ENCODE data around the gene EDIL3.
A peak's percentile ranks its signal among the peaks of the same experiment; 100 is the strongest.
"Not testable (repeated sequence)": the region's sequence is repeated elsewhere in the genome, so short reads cannot be mapped to it uniquely, and the experiment has no call there.

EDIL3 gene

DNA sequence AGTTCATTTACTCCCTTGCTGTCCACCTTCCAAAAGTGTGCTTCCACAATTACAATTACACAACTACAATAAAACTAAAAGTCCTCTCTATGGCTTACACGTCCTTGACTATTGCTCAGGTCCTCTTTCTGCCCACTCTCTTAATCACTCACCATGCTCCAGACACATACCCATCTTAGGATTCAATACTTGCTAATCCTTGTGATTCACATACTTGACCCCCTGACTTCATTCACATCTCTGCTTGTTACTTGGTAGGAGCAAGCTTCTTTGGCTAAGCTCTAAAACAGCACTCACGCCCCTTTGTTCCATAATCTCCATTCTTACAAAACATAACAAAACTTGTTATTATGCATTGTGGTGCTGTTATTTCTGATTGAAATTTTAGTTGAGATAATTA is 215.8 kb downstream of the EDIL3 start:
- DNase-seq: no peak

DNA sequence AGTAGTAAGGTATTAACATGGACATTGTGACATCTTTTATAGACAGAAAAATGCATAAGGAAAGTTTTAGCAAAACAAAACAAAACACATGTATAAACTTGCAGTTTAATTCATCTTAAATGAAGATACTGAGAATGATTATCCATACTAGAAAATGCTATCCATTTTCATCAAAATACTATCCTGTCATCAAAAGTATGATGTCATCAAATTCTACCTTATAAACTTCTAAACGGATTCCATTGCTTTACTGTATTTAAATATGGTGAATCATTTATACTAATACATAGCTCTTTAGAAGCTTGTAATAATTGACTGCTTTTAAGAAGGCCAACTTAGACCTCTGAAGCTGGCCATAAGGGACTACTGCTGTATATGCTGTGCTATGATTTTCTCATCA is 221.0 kb downstream of the EDIL3 start:
- no peak for DNase-seq

DNA sequence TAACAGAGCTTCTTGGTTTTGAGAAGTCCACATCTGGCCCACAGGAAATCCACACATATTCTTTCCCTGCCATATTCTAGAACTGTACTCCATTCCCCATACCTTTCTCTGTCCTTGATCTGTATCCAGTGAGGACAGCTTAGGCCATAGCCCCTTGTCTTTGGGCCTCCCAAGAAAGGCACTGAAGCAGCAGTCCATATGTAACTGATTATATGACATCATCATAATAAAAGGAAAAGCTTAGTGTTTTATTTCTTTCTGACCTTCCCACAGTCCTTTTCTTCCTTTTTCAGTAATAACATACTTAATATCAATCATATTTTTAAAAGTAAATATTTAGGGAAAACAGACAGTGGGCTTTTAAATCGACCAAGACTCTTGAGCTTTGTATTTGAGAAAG is 222.0 kb downstream of the EDIL3 start:
- no peak for DNase-seq

DNA sequence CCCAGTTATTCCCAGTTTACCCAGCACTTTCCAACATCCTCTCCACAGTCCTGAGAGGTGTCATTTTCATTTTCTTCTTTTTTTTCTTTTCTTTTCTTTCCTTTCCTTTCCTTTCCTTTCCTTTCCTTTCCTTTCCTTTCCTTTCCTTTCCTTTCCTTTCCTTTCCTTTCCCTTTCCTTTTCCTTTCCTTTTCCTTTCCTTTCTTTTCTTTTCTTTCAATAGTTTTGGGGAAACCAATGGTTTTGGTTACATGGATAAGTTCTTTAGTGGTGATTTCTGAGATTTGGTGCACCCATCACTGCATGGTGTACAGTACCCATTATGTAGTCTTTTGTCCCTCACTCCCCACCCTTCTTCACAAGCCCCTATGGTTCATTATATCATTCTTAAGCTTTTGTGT is 224.0 kb downstream of the EDIL3 start:
- not testable (repeated sequence) for DNase-seq

DNA sequence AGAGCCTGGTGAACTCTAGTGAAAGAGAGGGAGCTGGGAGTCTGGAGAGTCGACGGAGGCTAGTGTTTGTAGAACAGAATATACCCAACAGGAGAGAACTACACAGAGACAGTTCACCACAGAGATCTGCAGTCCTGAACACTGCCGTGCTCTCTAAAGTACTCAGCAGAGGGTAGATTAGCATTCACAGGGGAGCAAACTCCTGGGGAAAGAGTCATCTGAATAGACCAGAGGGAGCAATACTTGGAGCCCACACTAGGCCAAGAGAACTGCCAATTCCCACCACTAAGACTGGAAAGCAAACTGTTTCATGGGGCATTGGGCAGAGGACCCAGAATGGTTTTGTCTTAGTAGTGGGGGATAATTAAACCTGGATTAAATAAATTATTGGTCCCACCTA is 235.6 kb downstream of the EDIL3 start:
- DNase-seq: no peak

DNA sequence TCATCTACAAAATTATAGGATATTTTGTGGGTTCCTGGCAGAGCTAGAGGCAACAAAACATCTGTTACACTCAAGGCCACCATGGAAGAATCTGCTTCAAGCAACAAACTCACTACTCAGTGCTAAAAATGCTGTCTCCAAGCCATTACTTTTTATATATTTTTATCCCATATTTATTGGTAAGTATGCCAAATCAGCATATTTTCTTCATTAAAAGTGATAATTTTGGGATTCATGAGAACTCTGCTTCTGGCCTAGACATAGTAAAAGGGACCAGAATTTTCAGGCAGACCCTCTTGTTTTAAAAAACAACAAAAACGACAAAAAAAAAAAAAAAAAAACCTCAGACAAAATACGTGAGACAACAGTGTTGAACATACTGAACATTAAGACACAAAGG is 236.0 kb downstream of the EDIL3 start:
- no peak for DNase-seq

DNA sequence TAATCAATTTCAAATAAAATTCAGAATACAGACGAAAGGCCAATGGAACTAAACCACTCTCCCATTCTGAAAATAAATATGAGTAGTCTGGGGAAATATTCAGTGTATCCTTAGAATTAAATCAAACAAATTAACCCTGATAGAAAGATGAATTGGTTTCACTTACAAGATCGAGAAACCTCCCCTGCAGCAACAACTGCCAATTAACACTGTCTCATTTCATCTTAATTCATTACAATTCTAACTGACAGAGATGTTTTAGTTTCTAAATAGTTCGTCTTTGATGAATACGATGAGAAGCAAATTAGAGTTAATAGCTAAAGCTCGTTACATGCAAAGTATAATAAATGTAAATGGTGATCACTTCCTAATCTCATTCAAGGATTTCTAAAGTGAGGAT is 247.1 kb downstream of the EDIL3 start:
- no peak for DNase-seq

DNA sequence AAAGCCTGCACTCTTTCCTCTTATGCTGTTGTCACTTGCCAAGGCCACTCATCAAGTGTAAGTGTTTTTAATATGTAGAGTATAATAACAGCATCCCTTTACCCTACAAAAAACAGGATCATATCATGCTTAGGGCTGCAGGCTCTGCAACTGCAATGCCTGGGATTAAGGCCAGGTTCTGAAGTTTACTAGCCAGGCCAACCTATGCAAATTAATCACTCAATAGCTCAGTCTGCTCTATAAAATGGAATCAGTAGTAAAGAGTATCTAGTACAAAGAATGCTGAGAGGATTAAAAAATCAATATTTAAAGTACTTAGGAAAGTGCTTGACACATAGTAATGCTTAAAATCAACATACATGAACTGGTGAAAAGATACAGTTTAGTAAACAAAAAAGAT is 253.3 kb downstream of the EDIL3 start:
- no peak for DNase-seq

DNA sequence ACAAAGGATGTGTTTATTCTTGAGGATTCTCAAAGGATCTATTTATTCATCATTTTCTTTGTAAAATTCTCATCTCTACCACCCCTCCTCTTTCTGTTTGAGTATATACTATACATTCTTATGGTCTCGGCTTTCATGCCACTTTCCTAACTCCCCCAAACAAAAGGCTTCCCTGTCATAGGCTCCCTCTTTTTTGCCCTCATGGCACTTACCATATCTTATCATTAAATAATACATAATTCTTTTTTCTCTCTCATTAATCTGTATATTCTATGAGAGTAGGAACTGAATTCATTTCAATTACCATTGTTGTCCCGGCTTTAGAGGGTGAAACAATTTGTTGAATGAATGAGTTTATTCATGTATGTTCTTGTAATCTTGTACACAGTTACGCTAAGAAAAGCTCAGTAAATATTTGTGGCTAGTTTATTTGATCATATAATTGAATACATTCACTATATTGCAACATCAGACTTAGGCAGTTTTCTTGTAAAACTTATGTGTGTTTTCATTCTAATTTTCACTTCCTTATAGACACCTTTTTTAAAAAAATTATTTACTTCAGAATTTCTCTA is 254.6 kb downstream of the EDIL3 start:
- DNase-seq: no peak

DNA sequence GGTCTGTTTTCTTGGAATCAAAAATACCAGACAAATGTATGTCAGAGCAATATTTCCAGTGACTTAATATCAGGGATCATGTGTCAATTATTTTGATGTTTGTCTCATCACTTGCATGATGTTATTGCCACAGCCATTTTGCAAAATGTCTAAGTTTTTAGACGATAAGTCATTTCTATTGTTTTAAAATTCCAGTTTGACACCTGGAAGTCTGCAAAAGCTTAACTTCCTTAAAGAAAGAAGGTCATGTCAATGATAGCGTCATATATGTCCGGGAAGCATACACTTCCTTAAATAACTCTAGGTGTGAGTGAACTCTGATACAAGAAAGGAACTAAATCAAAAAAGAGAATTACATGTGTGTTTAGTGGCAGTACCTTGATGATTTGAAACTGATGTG is 259.5 kb downstream of the EDIL3 start:
- no peak for DNase-seq

DNA sequence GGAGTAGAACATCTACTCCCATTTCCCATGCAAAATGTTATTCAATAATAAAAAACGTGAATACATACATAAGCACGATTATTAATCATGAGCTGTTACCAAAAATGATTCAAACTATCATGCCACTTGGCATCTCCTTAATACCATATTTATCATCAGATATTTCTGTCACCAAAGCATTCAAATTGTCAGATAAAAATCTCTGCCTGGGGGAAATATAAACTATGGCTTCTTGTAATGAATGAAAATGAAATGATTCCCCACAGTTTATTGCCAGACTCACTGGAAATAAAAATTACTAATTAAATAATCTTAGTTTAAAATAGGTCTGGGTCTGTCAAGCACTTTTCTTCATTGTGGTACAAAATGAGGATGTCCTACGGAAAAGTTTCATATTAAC is 265.4 kb downstream of the EDIL3 start:
- DNase-seq: no peak

DNA sequence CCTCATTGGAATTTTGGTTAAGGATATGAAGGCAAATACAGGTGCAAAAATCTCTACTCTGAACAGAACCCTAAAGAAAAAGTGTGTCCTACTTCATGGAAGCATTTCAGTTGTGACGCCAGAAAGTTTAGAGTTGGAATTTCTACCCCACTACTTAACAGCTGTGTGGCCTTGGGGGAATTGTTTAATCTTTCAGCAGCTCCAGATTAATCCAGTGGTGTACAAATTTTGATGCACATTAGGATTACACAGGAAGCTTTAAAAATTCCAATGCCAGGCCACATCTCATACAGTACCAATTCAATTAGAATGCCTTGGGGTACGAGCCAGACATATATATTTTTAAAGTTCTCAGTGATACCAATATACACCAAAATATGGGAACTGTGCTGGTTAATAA is 266.1 kb downstream of the EDIL3 start:
- no peak for DNase-seq

DNA sequence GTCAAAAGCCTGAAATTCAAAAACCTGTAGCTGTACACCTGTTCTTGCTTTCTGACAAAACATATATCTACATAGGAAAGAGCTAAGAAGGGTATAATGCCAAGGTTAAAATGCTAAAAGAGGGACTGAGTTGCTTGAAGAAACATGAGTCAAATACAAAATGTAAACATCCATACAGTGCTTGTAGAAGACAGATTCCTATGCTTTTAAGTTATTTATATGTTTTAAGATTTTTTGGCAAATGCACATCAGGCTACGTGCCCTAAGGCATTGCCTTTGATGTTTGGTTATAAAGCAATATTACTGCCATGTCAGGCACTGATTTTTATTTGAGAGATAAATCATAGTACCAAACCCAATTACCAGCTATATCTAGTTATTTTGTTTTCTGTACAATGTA is 269.0 kb downstream of the EDIL3 start:
- DNase-seq: no peak

DNA sequence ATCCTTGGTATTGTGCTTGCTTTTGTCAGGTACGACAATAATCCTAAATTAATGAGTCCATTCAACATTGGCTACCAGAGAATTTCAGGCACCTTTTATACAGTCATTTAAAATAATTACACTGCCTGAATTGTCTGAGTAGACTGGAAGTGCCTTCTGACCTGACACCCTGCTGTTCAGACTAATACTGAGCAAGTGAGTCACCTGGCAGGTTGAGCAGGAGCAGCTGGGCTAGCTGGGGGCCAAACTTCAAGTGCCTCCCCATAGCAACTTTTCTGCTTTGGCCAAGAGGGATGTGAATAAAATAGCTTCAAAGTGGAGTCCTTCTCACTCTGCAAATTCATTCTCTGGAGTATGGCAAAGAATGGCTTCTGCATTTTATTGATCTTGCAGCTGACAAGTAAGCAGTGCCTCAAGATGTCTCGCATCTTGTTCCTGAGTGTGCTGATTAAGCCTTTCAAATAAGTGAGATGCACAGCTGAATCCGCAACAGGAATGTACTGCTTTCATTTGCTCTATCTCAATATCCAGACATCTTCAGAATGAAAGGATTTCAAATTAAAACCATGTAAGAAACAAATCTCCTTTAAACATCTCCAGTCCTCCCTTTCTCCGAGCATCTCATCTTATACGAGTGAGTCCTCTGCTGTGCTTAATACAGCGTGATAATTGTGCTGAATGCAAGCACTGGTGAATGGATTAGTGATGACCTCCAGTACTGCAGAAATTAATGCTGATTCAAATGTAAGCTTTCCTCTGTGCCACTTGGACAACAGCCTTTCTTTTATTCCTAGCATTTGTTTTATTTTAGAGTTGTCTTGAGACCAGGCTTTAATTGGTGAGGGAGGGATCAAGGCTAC is 271.2 kb downstream of the EDIL3 start:
- DNase-seq: peak; percentile 22

DNA sequence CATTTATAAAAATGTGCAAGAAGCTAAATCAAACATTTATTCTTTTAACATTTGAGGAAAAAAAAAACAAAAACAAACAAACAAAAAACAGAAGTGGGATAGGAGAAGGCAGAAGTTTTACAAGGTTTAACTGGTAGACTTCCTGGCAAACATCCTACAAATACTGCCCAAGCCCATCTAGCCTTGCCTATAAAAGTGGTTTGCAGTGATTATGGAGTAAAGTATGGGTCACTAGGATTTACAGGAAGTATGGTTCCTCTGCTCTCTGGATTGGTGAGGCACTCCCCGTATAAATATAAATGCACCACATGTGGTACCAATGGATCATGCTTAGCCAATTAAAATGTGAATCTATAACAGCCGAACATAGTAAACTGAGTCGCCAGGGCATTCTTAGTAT is 291.9 kb downstream of the EDIL3 start:
- peak; percentile 4 for DNase-seq

DNA sequence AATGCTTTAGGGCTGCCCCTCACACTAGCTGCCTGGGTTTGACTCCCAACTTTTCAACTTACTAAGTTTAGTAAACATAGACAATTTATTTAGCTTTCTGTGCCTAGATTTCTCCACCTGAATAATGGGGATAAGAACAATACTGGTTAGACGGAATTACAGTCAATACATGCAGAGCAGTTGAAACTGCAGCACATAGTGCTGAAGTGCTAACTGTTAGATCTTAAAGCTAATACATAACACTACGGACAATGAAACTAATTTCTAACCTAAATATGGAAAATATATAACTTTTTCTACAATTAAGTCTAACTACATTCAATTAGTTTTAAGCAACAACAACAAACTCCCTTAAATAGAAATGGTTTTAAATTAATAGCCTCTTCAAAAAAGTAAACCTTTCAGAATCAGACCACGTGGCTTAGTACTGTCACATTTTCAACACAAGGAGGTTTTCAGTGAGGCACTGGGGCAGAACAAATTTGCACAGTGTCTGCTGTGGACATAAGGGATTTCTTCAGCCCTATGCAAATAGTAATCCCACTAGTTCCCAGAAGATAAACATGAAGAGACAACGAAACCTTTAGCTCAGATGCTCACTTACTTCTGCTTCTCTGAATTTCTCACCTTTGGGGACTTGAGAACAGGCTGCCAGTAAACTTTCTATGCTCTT is 293.4 kb downstream of the EDIL3 start:
- DNase-seq: no peak

DNA sequence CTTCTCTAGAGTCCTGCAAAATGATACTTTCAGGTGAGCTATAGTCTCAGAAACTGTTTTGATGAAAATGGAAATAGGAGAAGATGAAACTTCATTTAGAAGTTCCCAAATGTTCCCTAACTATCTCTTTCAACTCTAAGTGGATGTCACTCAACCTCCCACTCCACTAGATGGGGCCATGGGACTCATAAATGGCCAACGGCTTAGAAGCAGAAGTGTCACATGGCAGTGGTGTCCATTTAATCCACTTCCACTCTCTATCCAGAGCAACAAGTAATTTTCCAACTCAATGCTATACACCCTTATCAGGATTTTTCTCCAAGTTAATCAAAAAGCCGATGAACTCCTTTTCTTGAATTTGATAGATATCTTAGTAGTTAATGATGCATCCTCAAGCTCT is 295.7 kb downstream of the EDIL3 start:
- DNase-seq: peak; percentile 28

DNA sequence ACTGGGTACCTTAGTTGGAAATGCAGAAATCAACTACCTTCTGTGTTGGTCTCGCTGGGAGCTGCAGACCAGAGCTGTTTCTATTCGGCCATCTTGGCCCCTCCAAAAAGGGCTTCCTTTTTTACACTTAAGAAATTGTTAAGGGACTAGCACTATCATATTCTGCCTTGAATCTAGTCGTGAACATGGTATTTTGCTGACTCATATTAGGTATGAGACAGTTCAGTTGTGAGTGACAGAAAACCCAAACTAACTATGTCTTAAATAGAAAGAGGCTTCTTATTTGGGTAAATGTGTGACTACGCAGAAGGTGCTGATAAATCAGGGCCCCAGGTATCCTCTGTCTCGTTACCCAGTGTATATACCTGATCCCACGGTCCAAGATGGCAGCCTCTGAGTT is 298.2 kb downstream of the EDIL3 start:
- DNase-seq: peak; percentile 53

DNA sequence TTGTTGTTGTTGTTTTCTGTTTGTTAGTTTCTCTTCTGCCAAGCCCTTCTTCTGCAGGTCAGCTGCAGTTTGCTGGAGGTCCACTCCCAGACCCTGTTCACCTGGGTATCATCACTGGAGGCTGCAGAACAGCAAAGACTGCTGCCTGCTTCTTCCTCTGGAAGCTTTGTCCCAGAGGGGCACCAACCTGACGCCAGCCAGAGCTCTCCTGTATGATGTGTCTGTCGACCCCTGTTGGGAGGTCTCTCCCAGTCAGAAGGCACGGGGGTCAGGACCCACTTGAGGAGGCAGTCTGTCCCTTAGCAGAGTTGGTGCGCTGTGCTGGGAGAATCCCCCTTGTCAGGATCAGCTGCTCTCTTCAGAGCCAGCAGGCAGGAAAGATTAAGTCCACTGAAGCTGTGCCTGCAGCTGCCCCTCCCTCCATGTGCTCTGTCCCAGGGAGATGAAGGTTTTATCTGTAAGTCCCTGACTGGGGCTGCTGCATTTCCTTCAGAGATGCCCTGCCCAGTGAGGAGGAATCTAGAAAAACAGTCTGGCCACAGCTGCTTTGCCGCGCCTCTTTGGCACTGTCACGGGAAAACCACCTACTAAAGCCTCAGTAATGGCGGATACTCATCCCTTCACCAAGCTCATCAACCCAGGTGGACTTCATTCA is 299.2 kb downstream of the EDIL3 start:
- no peak for DNase-seq

DNA sequence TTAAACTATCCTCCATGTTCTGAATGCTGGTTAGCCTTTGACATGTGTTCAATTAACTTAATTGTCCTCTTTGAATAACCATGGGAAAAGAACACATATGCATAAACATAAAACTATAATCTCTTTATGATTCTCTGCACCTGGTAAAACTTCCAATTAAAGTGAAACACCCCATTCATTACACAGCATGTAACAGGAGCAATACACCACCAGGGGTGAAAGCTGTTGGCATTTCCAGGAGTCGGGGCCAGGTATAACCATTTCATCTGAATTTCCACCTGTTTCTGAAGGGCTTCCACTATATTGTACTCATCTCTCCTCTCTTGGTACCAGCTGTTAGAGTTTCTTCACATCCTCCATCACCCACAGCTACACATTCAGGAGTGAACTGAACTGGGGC is 303.8 kb downstream of the EDIL3 start:
- DNase-seq: no peak

DNA sequence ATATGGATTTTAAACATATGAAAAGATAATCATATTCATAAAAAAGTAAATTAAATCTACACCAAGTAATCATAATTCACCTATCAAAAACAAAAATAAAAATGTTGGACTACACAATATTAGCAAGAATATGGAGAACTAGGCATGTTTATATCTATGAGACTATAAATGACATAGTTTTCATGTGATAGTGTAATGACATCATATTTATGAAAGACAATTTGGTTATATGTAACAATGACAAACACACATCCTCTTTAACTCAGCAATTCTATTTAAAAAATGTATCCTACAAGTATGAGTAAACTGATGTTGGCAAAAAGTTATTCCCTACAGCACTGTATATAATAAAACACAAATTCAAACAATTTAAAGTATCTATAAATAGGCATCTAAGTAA is 312.3 kb downstream of the EDIL3 start:
- DNase-seq: no peak

DNA sequence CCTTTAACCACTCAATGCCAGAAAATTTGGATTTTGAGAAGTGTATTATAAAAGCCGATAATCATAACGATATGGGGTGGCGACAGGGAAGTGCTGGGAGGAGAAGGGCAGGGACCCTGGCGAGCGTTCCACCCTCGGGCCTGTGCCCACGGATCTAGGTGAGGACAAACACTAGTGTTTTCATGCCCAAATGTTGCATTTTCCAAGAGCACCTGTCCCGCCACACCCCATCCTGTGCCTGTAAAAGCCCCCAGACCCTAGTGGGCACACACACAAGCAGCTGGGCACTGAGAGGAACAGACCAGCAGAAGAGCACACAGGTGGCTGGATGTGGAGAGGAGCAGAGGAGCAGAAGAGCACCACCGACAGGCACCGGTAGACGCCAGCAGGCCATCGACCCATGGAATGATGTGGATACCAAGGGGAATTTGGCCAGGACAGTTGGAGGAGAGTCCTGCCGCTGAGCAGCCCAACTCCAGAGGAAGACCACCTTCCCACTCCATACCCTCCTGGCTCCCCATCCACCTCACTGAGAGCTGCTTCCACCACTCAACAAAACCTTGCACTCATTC is 315.0 kb downstream of the EDIL3 start:
- DNase-seq: no peak

DNA sequence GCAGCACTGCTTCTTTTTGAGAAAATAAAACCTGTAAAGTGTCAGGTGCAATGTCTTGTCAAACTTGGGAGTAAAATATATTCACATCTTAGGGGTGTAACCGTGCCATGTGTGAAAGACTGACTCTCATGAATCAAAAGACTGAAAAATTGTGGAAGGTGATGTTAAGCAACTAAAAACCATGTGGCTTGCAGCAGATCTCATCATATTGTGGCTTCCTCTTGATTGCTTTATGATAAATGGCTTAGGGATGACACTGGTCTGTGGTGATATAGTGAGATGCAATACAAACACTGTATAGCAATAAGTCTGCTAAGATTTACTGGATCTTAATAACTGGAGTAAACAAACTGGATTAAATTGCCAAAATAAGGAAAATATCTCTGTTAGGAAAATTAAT is 321.6 kb downstream of the EDIL3 start:
- DNase-seq: no peak
